Endothelial cell of umbilical vein (primary cell): ENCODE measurements around the gene TTBK1. TPM values are rescaled to one million over a fixed set of nuclear protein-coding genes. Genes with fewer than 3 reads are reported as not detected.

Experiments
- BruUV-seq: library from RNA; stranded (reverse); fragments of 400-500 nt; replicated peaks from 2 replicates; lab custom pipeline; 2021; lab: Mats Ljungman, UMichigan
- CTCF ChIA-PET: fragments of 300-600, 350-600 bp; sonication (Branson Sonifier 250); formaldehyde crosslinking; loops from one replicate; lab custom pipeline; 2021; ENCODE audit warnings: antibody characterized with exemption, inconsistent platforms; lab: Charles Lee
- POLR2A ChIA-PET: fragments of 300-600, 350-600 bp; sonication (Branson Sonifier 250); formaldehyde crosslinking; loops from one replicate; lab custom pipeline; 2021; ENCODE audit warnings: antibody characterized with exemption, inconsistent platforms; lab: Charles Lee
- DNase-seq: peaks from one replicate; pipeline ENCODE4 v3.0.0-alpha.2; 2011; ENCODE audit warnings: low read depth, low spot score
- FAIRE-seq: peaks from 2 replicates; lab custom pipeline; 2011; peaks lifted over from hg19 to GRCh38; lab: Jason Lieb, UNC
- H2AFZ ChIP-seq: 2 replicates; pipeline ENCODE4 v1.6.0; 2012; ENCODE audit warnings: low read depth, low read length, control low read depth, inconsistent platforms
- H3K27ac ChIP-seq: 2 replicates; pipeline ENCODE4 v1.5.1; 2011; ENCODE audit warnings: low read depth, mild to moderate bottlenecking, control low read depth, low read length, moderate library complexity; ENCODE audit not compliant: insufficient read depth
- H3K27me3 ChIP-seq, 2 experiments: 2 replicates each; pipeline versions ENCODE4 v1.6.0 to v1.6.1; 2011; ENCODE audit warnings: low read length in 2 of 2, mixed read lengths in 1 of 2; ENCODE audit not compliant: control insufficient read depth in 2 of 2, insufficient read depth in 2 of 2
- H3K36me3 ChIP-seq, 2 experiments: 2 replicates in 1 of 2; 3 replicates in 1 of 2; pipeline ENCODE4 v1.5.1; 2011; ENCODE audit warnings: low read length in 2 of 2, mild to moderate bottlenecking in 1 of 2, moderate library complexity in 1 of 2; ENCODE audit not compliant: control insufficient read depth in 2 of 2, insufficient read depth in 2 of 2; ENCODE audit errors: extremely low read depth in 1 of 2
- H3K4me1 ChIP-seq: 3 replicates; pipeline ENCODE4 v1.5.1; 2011; ENCODE audit warnings: mild to moderate bottlenecking, low read length; ENCODE audit not compliant: control insufficient read depth, insufficient read depth; ENCODE audit errors: extremely low read depth
- H3K4me2 ChIP-seq: 2 replicates; pipeline ENCODE4 v1.6.1; 2011; ENCODE audit warnings: low read length, control low read depth, mixed read lengths; ENCODE audit not compliant: insufficient read depth
- H3K4me3 ChIP-seq, 3 experiments: fragments of 200-600 bp in 1 of 3; sonication (generic), shearing (Covaris generic) in 1 of 3; replicated peaks in 1 of 3; 2 replicates each; pipeline ENCODE4 v1.5.1; 2011 to 2016; ENCODE audit warnings: control low read depth in 3 of 3, low read length in 3 of 3, mild to moderate bottlenecking in 2 of 3, inconsistent platforms in 1 of 3, low read depth in 1 of 3, moderate library complexity in 1 of 3; ENCODE audit not compliant: insufficient read depth in 1 of 3
- H3K79me2 ChIP-seq: 2 replicates; pipeline ENCODE4 v1.6.0; 2012; ENCODE audit warnings: low read length, inconsistent platforms; ENCODE audit not compliant: control insufficient read depth, insufficient read depth
- H3K9ac ChIP-seq: replicated peaks from 2 replicates; pipeline ENCODE3; 2011; ENCODE audit warnings: low read length, control low read depth; ENCODE audit not compliant: insufficient read depth; ENCODE audit errors: extremely low read depth
- H3K9me1 ChIP-seq: replicated peaks from 3 replicates; pipeline ENCODE4 v1.6.0; 2011; ENCODE audit warnings: mild to moderate bottlenecking, low read length; ENCODE audit not compliant: control insufficient read depth, insufficient read depth; ENCODE audit errors: extremely low read depth
- H3K9me3 ChIP-seq: replicated peaks from 2 replicates; pipeline ENCODE4 v1.5.1; 2012; ENCODE audit warnings: low read length, inconsistent platforms; ENCODE audit not compliant: control insufficient read depth, insufficient read depth
- H4K20me1 ChIP-seq: replicated peaks from 2 replicates; pipeline ENCODE3; 2011; ENCODE audit warnings: mild to moderate bottlenecking, low read length; ENCODE audit not compliant: control insufficient read depth, insufficient read depth; ENCODE audit errors: extremely low read depth
- CTCF ChIP-seq, 2 donors: IDR thresholded peaks; 1 replicate in 1 of 2; 2 replicates in 1 of 2; pipeline ENCODE4 v1.5.1; 2011; ENCODE audit warnings: low read length in 2 of 2, mild to moderate bottlenecking in 2 of 2, moderate library complexity in 2 of 2, control low read depth in 1 of 2, inconsistent platforms in 1 of 2, low read depth in 1 of 2; ENCODE audit not compliant: insufficient read depth in 1 of 2; ENCODE audit errors: extremely low read depth in 1 of 2
- EZH2 ChIP-seq: IDR thresholded peaks from 2 replicates; pipeline ENCODE4 v1.6.1; 2012; ENCODE audit warnings: borderline replicate concordance, low read depth, mild to moderate bottlenecking, moderate library complexity, low read length, inconsistent platforms; ENCODE audit not compliant: severe bottlenecking
- FOS ChIP-seq: IDR thresholded peaks from 2 replicates; pipeline ENCODE4 v1.6.1; 2011; ENCODE audit warnings: mild to moderate bottlenecking, low read length, moderate library complexity, borderline replicate concordance; ENCODE audit not compliant: insufficient read depth
- GATA2 ChIP-seq: IDR thresholded peaks from 2 replicates; pipeline ENCODE4 v1.7.0; 2011; ENCODE audit warnings: low read depth, mild to moderate bottlenecking, moderate library complexity, mixed read lengths, low read length; ENCODE audit not compliant: insufficient read length, insufficient read depth
- JUN ChIP-seq: IDR thresholded peaks from 2 replicates; pipeline ENCODE4 v1.6.1; 2011; ENCODE audit warnings: borderline replicate concordance, low read depth; ENCODE audit not compliant: insufficient read length, insufficient read depth
- MAX ChIP-seq: IDR thresholded peaks from 2 replicates; pipeline ENCODE4 v1.6.1; 2011; ENCODE audit not compliant: insufficient read depth, insufficient read length
- MYC ChIP-seq: IDR thresholded peaks from one replicate; pipeline ENCODE4 v1.6.1; 2011; ENCODE audit warnings: mild to moderate bottlenecking, low read depth, low read length
- POLR2A ChIP-seq: IDR thresholded peaks from 2 replicates; pipeline ENCODE4 v1.6.1; 2012; ENCODE audit warnings: low read depth, mild to moderate bottlenecking, control low read depth, low read length
- POLR2AphosphoS5 ChIP-seq: IDR thresholded peaks from 2 replicates; pipeline ENCODE4 v1.6.1; 2012; ENCODE audit warnings: low read depth, mild to moderate bottlenecking, control low read depth, low read length, moderate library complexity; ENCODE audit not compliant: insufficient read depth
- dilution Hi-C: fragments of 300-500 bp; cut with MboI; formaldehyde crosslinking; loops from one replicate; pipeline ENCODE4 v1.15.0; 2019; ENCODE audit warnings: low sequenced_read_pairs; ENCODE audit not compliant: extremely low pct_ligation_motif_present
- intact Hi-C: fragments of 100-400 bp; cut with micrococcal nuclease; formaldehyde crosslinking; loops from one replicate; pipeline ENCODE4 v1.10.0; 2022
- polyA plus RNA-seq, 4 experiments: library from polyadenylated mRNA; depleted of rRNA in 3 of 4; stranded (reverse) in 3 of 4; unstranded in 1 of 4; fragments of >200 nt; gene quantifications; 2 replicates each; pipeline versions ENCODE4 v1.2.1 to v1.2.3, GENCODE V29; 2011 to 2012; ENCODE audit warnings: missing spikeins in 1 of 4
- total RNA-seq: library from RNA; stranded (reverse); gene quantifications from 2 replicates; pipeline ENCODE4 v1.2.3, GENCODE V29; 2021

The TTBK1 gene
- total and polyA plus RNA-seq, 2 donors (not counting 3 experiments of a cell fraction or from before 2014, with no cell fraction given) = 0.06 TPM; not detected in 1

DNA sequence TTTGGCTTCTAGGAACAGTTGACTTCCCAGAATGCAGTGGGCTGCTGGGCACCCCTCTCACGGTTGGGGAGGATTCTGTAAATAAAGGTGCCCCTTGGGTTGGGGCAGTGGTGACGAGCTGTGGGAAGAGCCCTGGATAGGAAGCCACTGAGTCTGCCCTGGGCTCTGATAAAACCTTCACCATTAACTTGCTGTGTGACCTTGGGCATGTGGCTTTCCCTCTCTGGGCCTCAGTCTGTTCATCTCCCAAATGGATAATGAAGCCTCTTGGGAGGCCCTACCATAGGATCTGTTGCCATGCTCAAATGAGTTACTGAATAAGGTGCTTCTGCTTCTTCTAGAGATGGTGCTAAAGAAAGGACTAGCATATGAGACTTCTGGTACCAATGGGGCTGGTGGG lies 61.6 kb downstream of the TTBK1 start:
- FAIRE-seq = no peak
- H3K4me3 ChIP-seq = no peak overlapping the region
- H3K27ac ChIP-seq = no peak overlapping the region
- H3K27me3 ChIP-seq = peaks cover 10 to 13% of the 10 kb centered on the region in 2 experiments
- no peaks in the 10 kb centered on the region for H3K9me3 ChIP-seq
- no peaks in the 10 kb centered on the region for H4K20me1 ChIP-seq
- TF ChIP-seq MAX (no peak), POLR2A (no peak), JUN (no peak), POLR2AphosphoS5 (no peak), EZH2 (no peak), MYC (no peak)
- dilution Hi-C loops = no loop called here
- H3K79me2 ChIP-seq = no peaks in the 10 kb centered on the region
- H3K4me1 ChIP-seq = peaks cover 8% of the 10 kb centered on the region
- H3K4me2 ChIP-seq = no peak overlapping the region
- DNase-seq = no peak
- BruUV-seq = no TSS peak
- H3K9me1 ChIP-seq = no peaks in the 10 kb centered on the region
- H2AFZ ChIP-seq = no peak overlapping the region
- H3K36me3 ChIP-seq = no peaks in the 10 kb centered on the region
- CTCF ChIA-PET = no interaction called here
- POLR2A ChIA-PET = no interaction called here
- intact Hi-C loops = no loop called here
- no peak overlapping the region for H3K9ac ChIP-seq

GRCh38 chr6:43306086-43306485 lies 62.8 kb downstream of the TTBK1 start:
- Histone ChIP-seq H3K9me1 (no peaks in the 10 kb centered on the region), H2AFZ (no peak overlapping the region), H3K36me3 (no peaks in the 10 kb centered on the region), H3K27ac (no peak overlapping the region), H3K4me1 (peaks cover 8% of the 10 kb centered on the region), H3K79me2 (no peaks in the 10 kb centered on the region), H3K27me3 (peaks cover 10 to 13% of the 10 kb centered on the region in 2 experiments), H3K9me3 (no peaks in the 10 kb centered on the region), H3K9ac (no peak overlapping the region), H3K4me3 (no peak overlapping the region), H3K4me2 (no peak overlapping the region), H4K20me1 (no peaks in the 10 kb centered on the region)
- intact Hi-C loops = no loop called here
- POLR2A ChIA-PET = no interaction called here
- dilution Hi-C loops = no loop called here
- no peak for TF ChIP-seq FOS
- TF ChIP-seq JUN = no peak
- TF ChIP-seq MYC = no peak
- TF ChIP-seq POLR2A = no peak
- TF ChIP-seq POLR2AphosphoS5 = no peak
- no peak for TF ChIP-seq MAX
- TF ChIP-seq GATA2 = no peak
- no peak for TF ChIP-seq CTCF (IDR thresholded peaks at IDR 0.05; ENCODE audit: extremely low read depth in 1 of 2, insufficient read depth in 1 of 2, low read depth in 1 of 2, low read length in 2 of 2)
- no peak for TF ChIP-seq EZH2
- DNase-seq (no peak), FAIRE-seq (no peak)
- CTCF ChIA-PET = interaction anchor here (1.6 kb wide), 1 partner anchor 9 kb away, joined by 5 read pairs; no protein-coding TSS in a partner anchor
- BruUV-seq = no TSS peak
